ENCODE results near the gene HOXC12.

GRCh38 chr12:54006559-54007220 lies 52.0 kb downstream of the HOXC12 start:
- TF ChIP-seq CTCF (IDR thresholded peaks at IDR 0.05) (no peak), POLR2A (IDR thresholded peaks at IDR 0.05) (no peak)

Data from adrenal gland (tissue), 5 donors.